Gastrocnemius medialis (tissue), 4 donors: Measurements from ENCODE around the gene CCL1.

Source experiments
- POLR2A ChIP-seq, 2 donors: fragments of 450-650 bp; IDR thresholded peaks; one replicate each; pipeline ENCODE4 v1.6.1; 2017; ENCODE audit warnings: antibody characterized with exemption in 2 of 2, mild to moderate bottlenecking in 2 of 2, moderate library complexity in 2 of 2
- TF ChIP-seq, protein P1 (sequence below), 5 experiments: fragments of 450-650 bp in 3 of 5; fragments of 200-600 bp in 2 of 5; sonication (generic) in 2 of 5; IDR thresholded peaks in 4 of 5; conservative IDR thresholded peaks in 1 of 5; 1 replicate in 4 of 5; 2 replicates in 1 of 5; pipeline ENCODE4 v1.5.1; 2016 to 2019; ENCODE audit warnings: antibody characterized with exemption in 5 of 5, mild to moderate bottlenecking in 3 of 5, moderate library complexity in 3 of 5

DNA sequence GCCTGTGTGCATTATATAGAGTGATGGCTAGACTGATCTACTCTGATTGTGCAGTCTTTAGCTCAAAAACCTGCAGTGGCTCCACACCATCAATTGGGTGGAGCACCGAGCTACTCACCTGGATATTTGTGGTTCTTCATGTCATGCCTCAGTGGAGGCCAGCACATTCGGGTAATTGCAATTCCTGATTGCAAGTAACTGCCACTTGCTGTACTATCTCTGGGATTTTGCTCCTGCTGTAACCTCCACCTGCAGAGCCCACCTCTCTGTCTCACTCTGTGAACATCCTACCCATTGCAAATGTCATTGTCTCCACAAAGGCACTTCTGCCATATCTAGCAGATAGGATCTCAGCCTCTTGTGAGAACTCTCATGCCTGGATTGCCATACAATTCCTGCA, 1.7 kb upstream of the CCL1 start:
- TF ChIP-seq POLR2A (IDR thresholded peaks at IDR 0.05) = no peak
- TF ChIP-seq, protein P1, sequence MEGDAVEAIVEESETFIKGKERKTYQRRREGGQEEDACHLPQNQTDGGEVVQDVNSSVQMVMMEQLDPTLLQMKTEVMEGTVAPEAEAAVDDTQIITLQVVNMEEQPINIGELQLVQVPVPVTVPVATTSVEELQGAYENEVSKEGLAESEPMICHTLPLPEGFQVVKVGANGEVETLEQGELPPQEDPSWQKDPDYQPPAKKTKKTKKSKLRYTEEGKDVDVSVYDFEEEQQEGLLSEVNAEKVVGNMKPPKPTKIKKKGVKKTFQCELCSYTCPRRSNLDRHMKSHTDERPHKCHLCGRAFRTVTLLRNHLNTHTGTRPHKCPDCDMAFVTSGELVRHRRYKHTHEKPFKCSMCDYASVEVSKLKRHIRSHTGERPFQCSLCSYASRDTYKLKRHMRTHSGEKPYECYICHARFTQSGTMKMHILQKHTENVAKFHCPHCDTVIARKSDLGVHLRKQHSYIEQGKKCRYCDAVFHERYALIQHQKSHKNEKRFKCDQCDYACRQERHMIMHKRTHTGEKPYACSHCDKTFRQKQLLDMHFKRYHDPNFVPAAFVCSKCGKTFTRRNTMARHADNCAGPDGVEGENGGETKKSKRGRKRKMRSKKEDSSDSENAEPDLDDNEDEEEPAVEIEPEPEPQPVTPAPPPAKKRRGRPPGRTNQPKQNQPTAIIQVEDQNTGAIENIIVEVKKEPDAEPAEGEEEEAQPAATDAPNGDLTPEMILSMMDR (IDR thresholded peaks at IDR 0.05 in 4 of 5, conservative IDR thresholded peaks at IDR 0.05 in 1 of 5) = no peak
